Measurements from ENCODE around the gene PPA2.
"Not testable (repeated sequence)": the region's sequence is repeated elsewhere in the genome, so short reads cannot be mapped to it uniquely, and the experiment has no call there.

Gene PPA2

DNA sequence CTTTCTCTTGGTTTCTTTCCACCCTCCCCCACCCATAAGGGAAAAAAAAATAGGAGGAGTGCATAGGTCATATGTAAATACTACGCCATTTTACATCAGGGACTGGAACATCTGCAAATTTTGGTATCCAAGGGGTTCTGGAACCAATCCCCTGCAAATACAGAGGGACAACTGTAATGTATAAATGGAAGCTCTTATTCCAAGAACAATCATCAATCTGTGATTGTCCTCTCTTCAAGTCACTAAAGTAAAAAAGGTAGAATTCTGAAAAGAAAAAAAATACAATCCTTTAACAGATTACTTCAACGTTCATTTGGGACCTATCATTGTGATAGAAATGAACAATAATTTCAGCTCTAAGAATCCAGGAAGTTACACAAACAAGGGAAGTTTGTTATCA, 13.6 kb downstream of the PPA2 start:
- DNase-seq (ENCODE audit: low read depth in 2 of 2) = no peak

DNA sequence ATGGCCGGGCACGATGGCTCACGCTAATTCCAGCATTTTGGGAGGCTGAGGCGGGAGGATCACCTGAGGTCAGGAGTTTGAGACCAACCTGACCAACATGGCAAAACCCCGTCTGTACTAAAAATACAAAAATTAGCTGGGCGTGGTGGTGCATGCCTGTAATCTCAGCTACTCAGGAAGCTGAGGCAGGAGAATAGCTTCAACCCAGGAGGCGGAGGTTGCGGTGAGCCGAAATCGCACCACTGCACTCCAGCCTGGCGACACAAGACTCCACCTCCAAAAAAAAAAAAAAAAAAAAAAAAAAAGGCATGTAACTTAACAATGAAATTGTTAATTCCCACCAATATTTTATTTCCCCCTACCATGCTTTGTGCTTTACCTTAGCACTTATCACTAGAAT, 15.3 kb downstream of the PPA2 start:
- DNase-seq (ENCODE audit: low read depth in 2 of 2) = not testable (repeated sequence)

DNA sequence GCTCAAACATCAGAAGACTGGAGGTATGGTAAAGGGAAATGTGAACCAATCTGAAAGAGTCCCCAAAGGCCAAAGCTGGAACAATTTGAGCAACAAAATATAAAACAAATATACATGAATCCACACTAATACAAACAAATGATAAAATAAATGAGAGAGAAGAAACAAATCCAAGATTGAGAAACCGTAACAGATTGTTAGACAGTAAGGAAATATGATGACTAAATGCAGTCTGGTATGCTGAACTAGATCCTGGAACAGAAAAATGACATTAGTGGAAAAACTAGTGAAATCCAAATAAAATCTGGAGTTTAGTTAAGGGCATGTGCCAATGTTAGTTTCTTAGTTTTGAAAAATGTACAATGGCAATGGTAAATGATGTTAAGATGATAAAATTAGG, 15.9 kb downstream of the PPA2 start:
- no peak for DNase-seq (ENCODE audit: low read depth in 2 of 2)

DNA sequence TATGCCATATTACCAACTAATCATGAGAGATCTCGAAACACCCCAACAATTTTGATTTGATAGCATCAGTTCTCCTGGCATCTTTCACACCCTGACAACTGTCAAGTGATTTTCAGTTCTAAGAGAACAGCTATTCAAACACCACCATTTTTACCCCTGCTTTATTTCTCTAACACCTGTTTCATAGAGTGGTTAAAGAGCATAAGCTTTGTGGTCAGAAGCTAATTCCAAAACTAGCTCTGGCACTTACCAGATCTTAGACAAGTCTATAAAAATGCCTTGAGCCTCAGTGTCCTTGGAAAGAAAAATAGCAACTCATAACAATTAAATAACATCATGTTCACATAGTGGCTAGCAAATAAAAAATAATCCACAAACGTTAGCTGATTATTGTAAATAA, 17.9 kb downstream of the PPA2 start:
- DNase-seq (ENCODE audit: low read depth in 2 of 2) = no peak

DNA sequence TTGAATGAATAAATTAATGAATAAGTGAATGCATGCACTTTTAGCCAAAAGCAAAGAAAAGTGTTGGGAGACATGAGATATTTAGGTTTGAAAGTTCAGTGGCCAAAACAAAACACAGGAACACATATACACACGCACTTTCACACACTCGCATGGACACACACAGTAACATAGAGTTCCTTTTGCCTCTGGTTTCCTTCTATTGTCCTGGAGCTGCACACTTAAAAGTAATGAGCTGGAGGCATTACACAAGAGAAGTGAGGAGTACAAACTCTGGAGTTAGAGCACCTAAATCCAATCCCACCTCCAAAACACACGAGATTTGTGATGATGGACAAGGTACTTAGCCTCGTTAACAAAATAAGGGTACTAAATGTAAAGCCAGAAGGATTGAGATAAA, 18.7 kb downstream of the PPA2 start:
- DNase-seq (ENCODE audit: low read depth in 2 of 2) = no peak

DNA sequence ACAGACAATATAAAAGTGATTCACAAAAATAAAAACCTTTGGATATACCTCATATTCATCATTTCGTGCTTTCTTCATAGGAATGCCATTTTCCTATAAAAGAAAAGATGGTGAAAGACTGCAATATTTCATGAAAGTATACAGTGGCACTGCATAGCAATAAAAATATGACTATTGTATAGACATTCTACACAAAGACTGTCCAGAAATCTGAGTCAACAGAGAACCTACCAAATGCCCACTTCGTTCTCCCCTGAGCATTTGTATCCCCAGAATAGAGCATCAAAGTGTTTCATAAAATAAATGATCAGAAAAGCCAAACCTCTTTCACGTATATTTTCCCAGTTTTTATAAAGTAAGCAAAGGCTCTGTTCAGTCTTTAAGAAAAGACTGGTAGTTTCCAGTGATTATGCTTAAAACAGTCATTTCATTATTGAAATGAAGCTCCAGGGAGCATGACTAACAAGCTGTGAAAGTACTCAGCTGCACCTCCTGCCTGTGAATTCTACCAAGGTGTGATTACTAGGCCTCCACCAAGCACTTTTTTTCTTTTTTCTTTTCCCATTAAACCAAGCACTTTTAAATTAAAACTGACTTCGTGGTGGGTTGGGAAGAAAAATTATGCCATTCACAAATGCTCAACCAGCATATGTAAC, 20.2 kb downstream of the PPA2 start:
- DNase-seq (ENCODE audit: low read depth in 2 of 2) = no peak

DNA sequence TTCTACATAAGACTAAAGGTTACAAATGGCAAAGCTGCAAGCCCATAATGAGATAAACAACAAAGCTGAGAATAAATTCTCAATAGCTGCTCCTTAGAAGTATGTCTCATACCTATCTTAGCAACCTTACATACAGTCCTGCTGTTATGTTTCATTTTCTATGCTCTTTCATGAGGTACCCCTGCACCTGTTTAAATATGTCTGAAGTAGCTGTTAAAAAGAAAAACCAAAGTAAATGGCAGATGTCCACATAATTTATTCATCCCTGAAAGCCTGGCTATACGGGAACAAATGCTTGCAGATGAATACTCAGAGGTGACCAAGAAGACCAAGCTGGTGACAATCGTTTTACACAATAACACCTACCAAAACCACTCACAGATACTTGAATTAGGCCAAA, 22.5 kb downstream of the PPA2 start:
- no peak for DNase-seq (ENCODE audit: low read depth in 2 of 2)

DNA sequence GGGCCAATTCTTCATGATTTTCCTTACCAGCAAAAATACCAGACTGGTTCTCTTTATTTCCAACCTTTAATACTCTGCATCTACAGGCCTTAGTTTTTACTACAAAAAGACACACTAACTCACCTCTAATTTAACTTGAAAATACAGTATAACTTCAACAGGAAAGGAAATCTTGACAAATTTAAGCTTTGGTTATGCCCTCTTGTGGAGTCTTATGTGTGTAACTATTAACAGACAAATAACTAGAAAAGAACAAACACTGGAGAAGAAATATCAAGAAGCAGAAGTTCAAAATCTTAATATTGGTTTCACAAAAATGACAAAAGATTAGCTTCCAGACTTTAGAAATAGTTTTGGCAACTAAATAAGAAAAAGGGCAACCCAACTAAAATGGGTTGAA, 33.0 kb downstream of the PPA2 start:
- no peak for DNase-seq (ENCODE audit: low read depth in 2 of 2)

DNA sequence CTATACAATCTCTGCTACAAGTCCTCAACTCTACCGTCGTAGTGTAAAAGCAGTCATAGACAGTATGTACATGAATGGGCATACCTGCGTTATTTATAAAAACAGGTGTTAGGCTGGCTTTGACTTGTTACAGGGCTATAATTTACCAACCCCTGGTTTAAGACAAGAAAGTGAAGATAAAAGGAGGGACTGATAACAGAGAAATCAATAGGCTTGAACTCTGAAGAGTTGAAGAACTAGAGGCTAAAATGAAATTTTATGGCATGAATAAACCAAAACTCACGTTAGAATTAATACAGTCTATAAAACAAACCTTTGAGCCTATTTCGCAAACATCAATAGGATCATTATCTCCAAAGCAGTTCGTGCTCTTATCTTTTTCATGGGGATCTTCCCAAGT, 36.2 kb downstream of the PPA2 start:
- DNase-seq (ENCODE audit: low read depth in 2 of 2) = no peak

DNA sequence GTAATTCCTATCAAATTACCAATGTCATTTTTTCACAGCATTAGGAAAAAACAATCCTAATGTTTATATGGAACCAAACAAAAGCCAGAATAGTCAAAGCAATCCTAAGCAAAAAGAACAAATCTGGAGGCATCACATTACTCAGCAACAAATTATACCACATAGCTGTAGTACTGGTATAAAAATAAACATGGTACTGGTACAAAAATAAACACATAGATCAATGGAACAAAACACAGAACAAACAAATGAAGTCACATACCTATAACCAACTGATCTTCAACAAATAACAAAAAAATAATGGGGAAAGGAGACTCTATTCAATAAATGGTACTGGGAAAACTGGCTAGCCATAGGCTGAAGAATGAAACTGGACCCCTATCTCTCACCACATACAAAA, 37.4 kb downstream of the PPA2 start:
- DNase-seq (ENCODE audit: low read depth in 2 of 2) = no peak

DNA sequence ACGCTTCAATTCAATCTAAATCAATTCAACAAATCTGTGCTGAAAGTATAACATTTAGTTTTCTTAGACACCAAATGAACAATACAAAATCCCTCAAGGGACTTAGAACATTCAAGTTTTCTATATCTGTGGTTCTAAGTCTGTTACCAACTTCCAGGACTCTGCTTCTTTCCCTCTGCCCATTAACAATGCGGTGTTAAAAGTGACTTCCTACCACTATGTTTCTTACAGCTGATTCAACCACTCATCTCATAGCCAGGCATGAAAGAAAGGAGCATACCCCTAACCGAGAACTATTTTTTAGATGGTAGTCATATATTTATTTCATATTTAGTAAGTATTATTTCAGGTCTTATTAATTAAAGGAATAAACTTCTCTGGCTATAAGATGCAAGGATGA, 38.9 kb downstream of the PPA2 start:
- no peak for DNase-seq (ENCODE audit: low read depth in 2 of 2)

DNA sequence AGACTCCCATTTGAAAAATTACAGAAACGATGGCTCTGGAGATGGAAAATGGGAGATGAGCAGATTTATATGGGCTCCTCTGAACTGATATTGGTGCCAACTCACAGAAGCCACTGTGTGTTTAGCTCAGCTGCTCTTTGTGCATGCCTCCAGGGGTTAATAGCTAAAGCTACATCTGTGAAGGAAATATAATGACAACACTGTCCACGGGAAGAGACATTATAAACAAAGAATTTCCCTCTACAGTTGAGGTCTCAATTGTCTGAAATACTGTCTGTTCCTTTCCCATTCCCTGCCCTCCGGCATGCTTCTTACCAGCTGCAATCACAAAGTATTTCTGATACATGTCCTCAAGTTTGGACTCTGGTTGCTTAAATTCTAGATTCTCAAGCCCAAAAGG, 40.4 kb downstream of the PPA2 start:
- DNase-seq (ENCODE audit: low read depth in 2 of 2) = no peak

DNA sequence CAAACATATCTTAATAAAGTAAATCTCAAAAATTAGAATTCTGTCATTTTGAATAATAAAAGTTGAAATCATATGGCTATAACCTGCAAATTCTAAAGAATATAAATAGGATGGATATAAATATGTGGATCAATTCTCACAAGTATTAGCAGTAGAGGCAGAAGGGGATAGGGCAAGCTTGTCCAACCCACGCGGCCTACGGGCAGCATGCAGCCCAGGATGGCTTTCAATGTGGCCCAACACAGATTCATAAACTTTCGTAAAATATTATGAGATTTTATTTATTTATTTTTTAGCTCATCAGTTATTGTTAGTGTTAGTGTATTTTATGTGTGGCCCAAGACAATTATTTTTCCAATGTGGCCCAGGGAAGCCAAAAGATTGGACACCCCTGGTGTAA, 41.4 kb downstream of the PPA2 start:
- DNase-seq (ENCODE audit: low read depth in 2 of 2) = no peak

DNA sequence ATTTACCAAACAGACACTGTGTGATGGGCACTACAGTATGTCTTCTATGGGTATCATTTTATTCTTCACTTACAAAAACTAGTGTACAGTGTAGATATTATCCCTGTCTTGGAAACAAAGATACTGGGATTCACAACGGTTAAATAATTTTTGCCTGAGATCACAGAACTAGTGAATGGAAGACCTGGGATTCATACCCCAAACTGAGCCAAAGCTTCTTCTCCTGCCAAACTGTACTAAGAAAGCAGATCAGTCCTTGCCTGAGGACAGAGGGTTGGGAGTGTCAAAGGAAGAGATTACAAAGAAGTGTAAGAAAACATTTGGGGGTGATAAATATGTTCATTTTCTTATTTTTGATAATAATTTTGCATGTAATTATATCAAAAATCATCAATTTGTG, 43.1 kb downstream of the PPA2 start:
- DNase-seq (ENCODE audit: low read depth in 2 of 2) = no peak

DNA sequence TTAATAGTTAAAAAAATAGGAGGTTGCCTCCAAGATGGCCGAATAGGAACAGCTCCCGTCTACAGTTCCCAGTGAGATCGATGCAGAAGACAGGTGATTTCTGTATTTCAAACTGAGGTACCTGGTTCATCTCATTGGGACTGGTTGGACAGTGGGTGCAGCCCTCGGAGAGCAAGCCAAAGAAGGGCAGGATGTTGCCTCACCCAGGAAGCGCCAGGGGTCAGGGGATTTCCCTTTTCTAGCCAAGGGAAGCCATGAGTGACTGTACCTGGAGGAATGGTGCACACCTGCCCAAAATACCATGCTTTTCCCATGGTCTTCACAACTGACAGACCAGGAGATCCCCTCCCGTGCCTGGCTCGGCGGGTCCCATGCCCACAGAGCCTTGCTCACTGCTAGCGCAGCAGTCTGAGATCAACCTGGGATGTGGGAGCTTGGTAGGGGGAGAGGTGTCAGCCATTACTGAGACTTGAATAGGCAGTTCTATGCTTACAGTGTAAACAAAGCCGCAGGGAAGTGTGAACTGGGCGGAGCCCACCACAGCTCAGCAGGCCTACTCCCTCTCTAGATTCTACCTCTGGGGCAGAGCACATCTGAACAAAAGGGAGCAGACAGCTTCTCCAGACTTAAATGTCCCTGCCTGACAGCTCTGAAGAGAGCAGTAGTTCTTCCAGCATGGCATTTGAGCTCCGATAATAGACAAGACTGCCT, 47.5 kb downstream of the PPA2 start:
- no peak for DNase-seq (ENCODE audit: low read depth in 2 of 2)

DNA sequence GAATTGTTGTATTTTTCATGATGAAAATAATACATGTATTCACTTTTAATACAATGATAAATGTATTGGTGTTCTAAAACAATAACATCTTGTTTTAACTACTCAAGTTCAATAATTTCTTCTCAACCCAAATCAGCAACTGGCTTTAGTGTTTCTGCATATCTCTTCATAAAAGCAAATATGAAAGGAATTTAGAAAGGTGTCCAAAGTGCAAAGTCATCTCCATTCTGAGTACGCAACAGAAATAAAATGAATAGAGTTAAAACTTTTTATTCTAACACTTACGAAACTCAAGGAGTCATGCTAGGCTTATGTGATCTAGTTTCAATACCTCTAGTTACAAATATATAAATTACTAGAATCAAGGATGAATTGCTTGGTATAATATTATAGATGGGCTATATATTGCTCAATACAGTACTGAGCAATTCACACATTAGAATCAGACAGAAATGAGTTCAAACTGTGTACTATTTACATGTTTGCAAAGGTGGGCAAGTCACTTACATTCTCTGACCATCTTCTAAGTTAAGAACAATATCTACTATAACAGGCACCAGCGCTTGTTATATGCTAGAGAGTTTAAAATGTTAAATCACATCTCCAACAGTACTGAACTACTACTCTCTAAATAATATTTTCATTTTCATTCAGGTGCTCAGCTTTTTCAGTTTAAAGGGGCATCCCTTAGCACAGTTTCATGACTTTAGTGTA, 51.5 kb downstream of the PPA2 start:
- DNase-seq (ENCODE audit: low read depth in 2 of 2) = no peak

DNA sequence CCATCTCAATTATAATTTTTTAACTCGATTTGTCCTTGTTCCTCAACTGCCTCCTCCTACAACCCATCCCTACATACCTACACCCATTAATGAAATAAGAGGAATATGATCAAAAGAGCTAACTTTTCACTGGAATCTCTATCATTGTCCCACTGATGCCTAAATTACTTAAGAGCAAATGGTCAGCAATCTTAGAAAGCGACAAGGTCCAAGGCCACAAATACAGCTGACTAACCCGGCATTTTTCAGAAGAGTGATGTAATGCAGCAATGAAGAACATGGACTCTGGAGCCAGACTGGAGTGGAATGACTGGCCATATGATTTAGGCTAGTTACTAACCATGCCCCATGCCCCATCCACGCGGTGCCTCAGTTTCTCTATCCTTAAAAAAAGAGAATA, 56.2 kb downstream of the PPA2 start:
- no peak for DNase-seq (ENCODE audit: low read depth in 2 of 2)

DNA sequence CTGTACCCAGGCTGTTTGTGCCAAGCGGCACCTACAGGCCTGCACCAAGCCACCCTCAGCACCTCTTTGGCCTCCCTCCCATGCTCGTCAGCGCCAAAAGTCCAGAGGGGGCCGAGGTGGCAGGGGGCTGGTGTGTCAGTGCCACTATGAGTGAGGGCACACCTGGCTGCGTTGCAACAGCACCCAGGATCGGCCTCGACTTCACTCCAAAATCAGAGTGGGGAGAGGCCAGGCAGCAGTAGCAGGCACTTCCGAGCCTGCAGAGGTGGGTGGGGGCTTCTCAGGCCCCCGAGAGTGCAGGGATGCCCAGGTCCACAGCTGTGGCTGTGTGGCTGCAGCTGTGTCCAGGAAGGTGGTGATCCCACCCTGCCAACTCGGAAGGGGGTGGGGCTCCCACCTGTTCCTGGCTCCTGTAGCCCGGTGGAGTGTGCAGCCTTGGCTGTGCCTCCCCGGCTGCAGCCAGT, 58.5 kb downstream of the PPA2 start:
- DNase-seq (ENCODE audit: low read depth in 2 of 2) = no peak

DNA sequence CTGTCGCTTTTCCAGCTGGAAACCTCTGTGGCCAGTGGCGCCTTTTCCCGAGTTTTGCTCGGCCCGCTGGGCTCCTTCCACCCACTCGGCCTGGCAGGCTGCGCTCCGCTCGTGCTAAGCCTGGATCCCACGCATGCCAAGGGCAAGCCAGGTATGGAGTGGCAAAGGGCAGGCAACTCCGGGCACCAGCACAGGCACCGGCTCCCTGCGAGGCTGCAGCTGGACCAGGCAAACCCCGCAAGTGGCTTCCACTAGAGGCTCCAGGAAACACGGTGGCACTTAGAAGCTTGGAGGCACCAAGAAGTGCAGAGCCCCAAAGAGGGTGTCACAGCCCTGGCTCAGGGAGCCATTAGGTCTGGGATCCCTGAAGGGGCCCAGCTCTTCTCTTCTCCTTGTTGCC, 59.5 kb downstream of the PPA2 start:
- no peak for DNase-seq (ENCODE audit: low read depth in 2 of 2)

DNA sequence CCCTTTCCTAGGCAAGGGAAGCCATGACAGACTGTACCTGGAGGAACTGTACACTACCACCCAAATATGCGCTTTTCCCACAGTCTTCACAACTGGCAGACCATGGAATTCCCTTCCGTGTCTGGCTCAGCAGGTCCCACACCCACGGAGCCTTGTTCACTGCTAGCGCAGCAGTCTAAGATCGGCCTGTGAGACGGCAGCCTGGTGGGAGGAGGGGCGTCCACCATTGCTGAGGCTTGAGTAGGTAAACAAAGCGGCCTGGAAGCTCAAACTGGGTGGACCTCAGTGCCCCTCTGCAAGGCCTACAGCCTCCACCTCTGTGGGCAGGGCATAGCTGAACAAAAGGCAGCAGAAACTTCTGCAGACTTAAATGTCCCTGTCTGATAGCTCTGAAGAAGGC, 64.7 kb downstream of the PPA2 start:
- DNase-seq (ENCODE audit: low read depth in 2 of 2) = not testable (repeated sequence)

DNA sequence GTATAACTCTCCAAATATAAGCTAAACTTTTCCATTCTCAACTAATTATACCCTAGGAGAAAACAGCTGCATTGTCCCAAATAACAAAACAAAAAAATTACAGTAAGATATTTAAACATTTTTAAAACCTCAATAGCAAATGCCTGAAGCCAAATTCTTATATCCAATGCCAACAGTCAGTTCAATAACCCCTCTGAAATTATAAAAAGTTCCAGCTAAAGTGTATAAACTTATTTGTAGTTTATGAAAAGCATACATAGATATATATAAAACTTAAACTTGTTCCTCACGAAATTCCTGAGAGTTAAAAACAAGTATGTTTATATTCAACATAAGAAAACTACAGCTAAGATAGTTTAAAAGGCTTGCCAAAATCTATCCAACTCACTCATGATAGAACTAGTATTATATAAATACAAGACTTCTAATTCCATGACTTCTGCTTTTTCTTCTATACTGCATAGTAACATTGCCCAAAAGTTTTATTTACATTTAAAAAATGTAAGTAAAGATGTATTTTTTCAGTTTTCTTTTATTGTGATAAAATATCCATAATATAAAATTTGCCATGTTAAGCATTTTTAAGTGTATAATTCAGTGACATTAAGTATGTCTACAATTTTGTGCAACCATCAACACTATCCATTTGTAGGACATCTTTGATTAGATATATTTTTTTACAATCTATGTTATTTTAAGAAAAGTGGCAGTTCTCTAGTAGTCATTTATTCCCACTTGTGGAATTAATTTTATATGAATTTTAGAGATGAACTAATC, 72.8 kb downstream of the PPA2 start:
- no peak for DNase-seq (ENCODE audit: low read depth in 2 of 2)

DNA sequence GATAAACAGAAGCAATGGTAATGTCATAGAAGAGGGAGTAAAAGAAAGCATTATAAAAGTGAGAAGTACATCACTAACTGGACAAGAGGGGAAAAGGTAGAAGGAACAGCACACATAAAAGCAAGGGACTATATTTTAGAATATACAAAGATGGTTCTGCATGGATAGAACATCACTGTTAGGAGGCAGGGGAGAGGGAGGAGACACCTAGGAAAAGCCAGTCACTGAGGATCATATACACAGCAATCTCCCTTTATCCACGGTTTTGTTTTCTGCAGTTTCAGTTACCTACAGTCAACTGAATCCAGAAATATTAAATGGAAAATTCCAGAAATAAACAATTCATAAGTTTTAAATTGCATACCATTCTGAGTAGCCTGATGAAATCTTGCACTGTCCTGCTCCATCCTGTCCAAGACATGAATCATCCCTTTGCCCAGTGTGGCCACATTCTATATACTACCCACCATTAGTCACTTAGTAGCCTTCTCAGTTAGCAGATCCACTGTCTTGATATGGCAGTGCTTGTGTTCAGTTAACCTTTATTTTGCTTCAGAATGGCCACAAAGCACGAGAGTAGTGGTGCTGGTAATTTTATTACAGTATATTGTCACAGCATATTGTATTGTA, 74.2 kb downstream of the PPA2 start:
- no peak for DNase-seq (ENCODE audit: low read depth in 2 of 2)

Data from stimulated activated CD4-positive, alpha-beta T cell treated with anti-CD3 and anti-CD28 coated beads, Interleukin-1b, Interleukin-23, amount 100 ng/mL, for 4 hours (primary cell).